Breast epithelium (tissue), 4 donors: ENCODE results near the gene C19orf12. TPM values are rescaled to one million over a fixed set of nuclear protein-coding genes. Genes with fewer than 3 reads are reported as not detected.
A peak's percentile ranks its signal among the peaks of the same experiment; 100 is the strongest.

Experiments
- DNase-seq, 2 donors: peaks; one replicate each; pipeline ENCODE4 v3.0.0-alpha.2; 2019; ENCODE audit warnings: low spot score in 2 of 2
- H3K27ac ChIP-seq, 2 donors: fragments of 200-600 bp; sonication (generic) in 1 of 2; one replicate each; pipeline ENCODE4 v1.5.1; 2016 to 2019; ENCODE audit warnings: mild to moderate bottlenecking in 1 of 2
- H3K27me3 ChIP-seq, 2 donors: fragments of 200-600 bp; sonication (generic) in 1 of 2; one replicate each; pipeline versions ENCODE4 v1.5.1 to v1.6.0; 2017 to 2019; ENCODE audit warnings: control low read depth in 1 of 2, mild to moderate bottlenecking in 1 of 2
- H3K36me3 ChIP-seq: fragments of 200-600 bp; one replicate; pipeline ENCODE4 v1.5.1; 2019
- H3K4me1 ChIP-seq, 2 donors: fragments of 200-600 bp; sonication (generic); one replicate each; pipeline ENCODE4 v1.5.1; 2016 to 2019; ENCODE audit warnings: control low read depth in 1 of 2
- H3K4me3 ChIP-seq, 3 donors: fragments of 200-600 bp; sonication (generic); 1 replicate in 2 of 3; 2 replicates in 1 of 3; pipeline ENCODE4 v1.5.1; 2016 to 2019; ENCODE audit warnings: mild to moderate bottlenecking in 3 of 3, moderate library complexity in 2 of 3
- H3K9me3 ChIP-seq, 2 donors: fragments of 200-600 bp; sonication (generic) in 1 of 2; one replicate each; pipeline ENCODE4 v1.5.1; 2016 to 2019; ENCODE audit warnings: control low read depth in 1 of 2
- CTCF ChIP-seq, 3 donors: fragments of 450-650 bp; IDR thresholded peaks; one replicate each; pipeline ENCODE4 v1.5.1; 2016 to 2017; ENCODE audit warnings: antibody characterized with exemption in 3 of 3, mild to moderate bottlenecking in 3 of 3, moderate library complexity in 3 of 3
- POLR2A ChIP-seq: fragments of 450-650 bp; IDR thresholded peaks from one replicate; pipeline ENCODE4 v1.6.1; 2016; ENCODE audit warnings: antibody characterized with exemption, mild to moderate bottlenecking, moderate library complexity
- POLR2AphosphoS5 ChIP-seq, 3 donors: sonication (generic); formaldehyde crosslinking; IDR thresholded peaks; one replicate each; pipeline ENCODE4 v1.6.1; 2017; ENCODE audit warnings: antibody characterized with exemption in 3 of 3
- intact Hi-C: fragments of 100-400 bp; cut with DNase I; formaldehyde crosslinking; loops from one replicate; pipeline ENCODE4 v1.15.1; 2023; ENCODE audit warnings: low total_unique reads
- total RNA-seq, 3 donors: library from RNA; depleted of rRNA; stranded (reverse); fragments of >200 nt; gene quantifications; one replicate each; pipeline ENCODE4 v1.1.0, GENCODE V29; 2016

C19orf12 gene
- total RNA-seq, 3 donors from 2014 or later: 42.7 to 230 (median 53.7) TPM

GRCh38 chr19:29680447-29680846 is 34.6 kb downstream of the C19orf12 start:
- Histone ChIP-seq H3K4me3 (no peak overlapping the region), H3K36me3 (no peaks in the 10 kb centered on the region), H3K27me3 (no peaks in the 10 kb centered on the region), H3K27ac (peak overlapping the region; percentile 76 to 87), H3K4me1 (peaks cover 25 to 73% of the 10 kb centered on the region in 2 donors), H3K9me3 (no peaks in the 10 kb centered on the region)
- no peak for TF ChIP-seq POLR2AphosphoS5 (IDR thresholded peaks at IDR 0.05)
- TF ChIP-seq CTCF (IDR thresholded peaks at IDR 0.05): no peak
- TF ChIP-seq POLR2A: no peak
- no peak for DNase-seq
- intact Hi-C loops: no loop called here

DNA sequence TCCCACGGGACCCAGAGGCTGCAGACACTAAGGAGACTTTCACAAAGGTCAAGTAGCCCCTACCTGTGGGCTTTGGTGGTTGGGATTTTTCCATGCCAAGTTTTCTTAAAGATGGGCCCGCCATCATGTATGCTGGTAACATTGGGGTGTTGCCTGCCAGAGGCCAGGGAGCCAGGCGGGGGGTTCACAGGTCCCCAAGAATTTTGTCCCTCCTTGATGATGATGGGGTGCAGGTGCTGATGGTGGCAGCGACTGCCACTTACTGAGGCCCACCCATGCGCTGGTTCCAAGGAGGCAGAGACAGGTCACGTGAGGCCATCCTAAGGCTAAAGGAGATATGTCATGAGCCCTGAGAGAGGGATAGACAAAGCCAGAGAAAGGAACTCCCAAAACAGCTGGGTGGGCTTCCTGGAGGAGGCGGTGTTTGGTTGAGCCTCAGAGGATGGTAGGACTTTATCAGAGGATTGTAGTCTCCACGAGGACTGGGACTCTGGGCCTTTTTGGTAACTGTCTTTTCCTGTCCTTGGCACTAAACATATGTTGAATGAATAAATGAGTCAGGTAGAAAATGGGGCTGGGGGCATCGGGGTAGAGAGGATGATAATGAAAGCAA is 35.4 kb downstream of the C19orf12 start:
- no peaks in the 10 kb centered on the region for H3K9me3 ChIP-seq
- no peak overlapping the region for H3K4me3 ChIP-seq
- peak overlapping the region; percentile 76 to 87 for H3K27ac ChIP-seq
- DNase-seq: no peak
- no peak for TF ChIP-seq CTCF (IDR thresholded peaks at IDR 0.05)
- no peak for TF ChIP-seq POLR2A
- TF ChIP-seq POLR2AphosphoS5 (IDR thresholded peaks at IDR 0.05): no peak
- H3K36me3 ChIP-seq: peaks cover 6% of the 10 kb centered on the region
- intact Hi-C loops: no loop called here
- no peaks in the 10 kb centered on the region for H3K27me3 ChIP-seq
- peaks cover 25 to 77% of the 10 kb centered on the region in 2 donors for H3K4me1 ChIP-seq

- H3K4me1 ChIP-seq: peaks cover 25 to 77% of the 10 kb centered on the region in 2 donors
These were observed 36.5 kb downstream of the C19orf12 start for GRCh38 chr19:29678484-29679106.

DNA sequence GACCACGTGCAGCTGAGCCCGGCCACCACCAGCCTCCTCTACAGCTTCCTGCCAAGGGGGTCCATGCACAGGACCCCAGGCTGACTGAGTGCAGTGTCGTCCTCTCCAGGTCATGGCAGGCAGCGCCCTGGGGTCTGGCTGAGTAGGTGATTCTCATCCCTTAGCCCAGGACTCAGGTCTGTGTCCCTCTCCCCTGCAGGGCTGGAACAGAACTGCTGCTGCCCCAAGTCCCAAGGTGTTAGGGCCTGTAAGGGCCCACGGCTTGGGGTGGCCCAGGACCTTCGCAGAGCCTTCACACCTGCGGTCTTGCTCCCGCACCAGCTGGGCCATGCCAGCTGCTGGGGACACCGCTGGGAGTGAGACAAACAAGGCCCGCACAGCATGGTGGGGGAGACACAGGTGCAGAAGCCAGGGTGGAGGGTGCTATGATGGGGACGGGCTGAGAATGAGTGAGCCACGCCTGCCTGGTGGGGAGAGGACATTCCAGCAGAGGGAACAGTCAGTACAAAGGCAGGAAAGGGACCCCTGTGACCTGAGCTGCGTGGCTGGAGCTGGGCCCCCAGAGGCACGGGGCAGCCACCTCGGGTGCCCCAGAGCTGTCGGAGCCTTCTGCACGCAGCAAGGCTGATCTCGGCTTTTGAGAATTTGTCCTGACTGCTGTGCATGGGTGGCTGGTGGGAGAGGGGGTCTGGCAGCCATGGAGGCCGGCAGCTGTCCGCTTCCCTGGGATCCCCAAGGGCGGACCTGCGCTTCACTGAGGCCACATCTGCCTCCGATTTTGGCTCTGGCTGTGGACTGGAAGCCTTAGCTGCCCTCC is 37.9 kb downstream of the C19orf12 start:
- H3K27me3 ChIP-seq: no peaks in the 10 kb centered on the region
- peaks cover 25 to 69% of the 10 kb centered on the region in 2 donors for H3K4me1 ChIP-seq
- TF ChIP-seq POLR2AphosphoS5 (IDR thresholded peaks at IDR 0.05) (no peak), POLR2A (no peak), CTCF (IDR thresholded peaks at IDR 0.05) (peak in 1 of 3 donors; percentile 9)
- intact Hi-C loops: no loop called here
- no peaks in the 10 kb centered on the region for H3K9me3 ChIP-seq
- DNase-seq: no peak
- H3K36me3 ChIP-seq: peaks cover 6% of the 10 kb centered on the region
- peak overlapping the region; percentile 67 to 82 for H3K27ac ChIP-seq
- no peak overlapping the region for H3K4me3 ChIP-seq

More at GRCh38 chr19:29678484-29679106, 36.5 kb downstream of the C19orf12 start:
- Histone ChIP-seq H3K9me3 (no peaks in the 10 kb centered on the region), H3K4me3 (peak overlapping the region in 1 of 3 donors; percentile 29), H3K27ac (peak overlapping the region; percentile 62 to 87), H3K27me3 (no peaks in the 10 kb centered on the region), H3K36me3 (peaks cover 6% of the 10 kb centered on the region)
- intact Hi-C loops: no loop called here
- peak in 1 of 2 donors; percentile 60 for DNase-seq
- TF ChIP-seq POLR2A (no peak), CTCF (IDR thresholded peaks at IDR 0.05) (no peak), POLR2AphosphoS5 (IDR thresholded peaks at IDR 0.05) (peak in 2 of 3 donors; percentile 35 to 66)
